ENCODE measurements around the gene ARMS2.
A peak's percentile ranks its signal among the peaks of the same experiment; 100 is the strongest.

The ARMS2 gene

GRCh38 chr10:122492006-122492405, 37.6 kb downstream of the ARMS2 start:
- peak overlapping the region; percentile 32 for H2AFZ ChIP-seq (ENCODE audit: low read length)
- H3K23ac ChIP-seq (ENCODE audit: low read depth, low read length, poor library complexity), result no peak overlapping the region
- H2BK15ac ChIP-seq (ENCODE audit: low read length), result no peak overlapping the region
- no peak overlapping the region for H3K4me3 ChIP-seq (ENCODE audit: low read length in 2 of 2)
- no peaks in the 10 kb centered on the region for H3K79me1 ChIP-seq (ENCODE audit: low read depth, low read length)
- H3K4me1 ChIP-seq (ENCODE audit: control insufficient read depth in 2 of 2, insufficient read depth in 1 of 2, low read depth in 1 of 2, low read length in 2 of 2), result peaks cover 11 to 18% of the 10 kb centered on the region in 2 donors
- no peak overlapping the region for H2BK5ac ChIP-seq (ENCODE audit: low read length)
- no peak overlapping the region for H3K14ac ChIP-seq (ENCODE audit: low read length)
- WGBS, 2 donors (ENCODE audit: extremely low coverage in 2 of 2, insufficient read length in 2 of 2, insufficient replicate concordance in 1 of 2), result no CpG with 5 or more reads among the region's 9 CpGs
- H2AK5ac ChIP-seq (ENCODE audit: low read depth, low read length), result no peak overlapping the region
- H4K91ac ChIP-seq (ENCODE audit: low read depth, low read length, poor library complexity), result no peak overlapping the region
- H4K8ac ChIP-seq (ENCODE audit: low read depth, low read length), result no peak overlapping the region
- H3K4ac ChIP-seq (ENCODE audit: low read length), result no peak overlapping the region
- no peak overlapping the region for H3K9ac ChIP-seq (ENCODE audit: low read depth, low read length, poor library complexity)
- no peaks in the 10 kb centered on the region for H3K36me3 ChIP-seq (replicated peaks in 1 of 2; ENCODE audit: control insufficient read depth in 2 of 2, insufficient read depth in 2 of 2, low read length in 2 of 2)
- no peak overlapping the region for H2BK120ac ChIP-seq (ENCODE audit: low read depth, low read length)
- H3K4me2 ChIP-seq (ENCODE audit: insufficient read depth, low read length, poor library complexity, severe bottlenecking), result no peak overlapping the region
- H3K9me3 ChIP-seq (replicated peaks in 1 of 2; ENCODE audit: control insufficient read depth in 2 of 2, insufficient read depth in 1 of 2, low read depth in 1 of 2, low read length in 2 of 2), result no peaks in the 10 kb centered on the region
- no peak for DNase-seq (ENCODE audit: low spot score)
- no peaks in the 10 kb centered on the region for H3K27me3 ChIP-seq (ENCODE audit: control insufficient read depth in 3 of 3, insufficient read depth in 3 of 3, low read depth in 1 of 3, low read length in 3 of 3)
- H3K18ac ChIP-seq (ENCODE audit: low read length), result no peak overlapping the region
- no peak overlapping the region for H3K27ac ChIP-seq (replicated peaks; ENCODE audit: low read length)
- no peak overlapping the region for H2BK12ac ChIP-seq (ENCODE audit: low read length)

DNA sequence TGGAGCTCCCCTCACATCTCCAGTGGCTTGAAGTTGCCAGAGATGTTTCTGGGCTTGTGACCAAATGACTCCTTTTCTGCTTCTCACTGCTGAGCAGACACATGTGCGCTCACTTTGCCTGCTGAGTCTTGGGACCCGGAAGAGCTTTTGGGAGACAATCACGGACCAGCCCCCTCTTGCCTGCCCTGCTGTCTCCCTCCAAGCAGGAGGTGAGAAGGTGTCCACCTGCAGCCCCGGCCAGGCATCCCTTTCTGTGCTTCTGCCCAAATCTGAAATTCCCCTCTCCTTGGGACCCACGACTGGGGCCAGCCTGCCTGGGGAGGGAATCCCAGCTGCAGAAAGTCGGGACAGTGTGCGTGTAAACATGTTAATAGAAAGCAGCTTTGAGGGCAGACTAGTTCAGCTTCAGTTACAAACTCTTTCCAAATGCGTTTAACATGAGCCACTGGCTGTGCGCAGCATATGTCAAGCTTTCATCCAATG, 38.6 kb downstream of the ARMS2 start:
- Histone ChIP-seq H2AFZ (ENCODE audit: low read length) (no peak overlapping the region), H3K4me1 (ENCODE audit: control insufficient read depth in 2 of 2, insufficient read depth in 1 of 2, low read depth in 1 of 2, low read length in 2 of 2) (peaks cover 7 to 10% of the 10 kb centered on the region in 2 donors), H2BK12ac (ENCODE audit: low read length) (no peak overlapping the region), H4K8ac (ENCODE audit: low read depth, low read length) (no peak overlapping the region), H2BK15ac (ENCODE audit: low read length) (no peak overlapping the region), H3K23ac (ENCODE audit: low read depth, low read length, poor library complexity) (no peak overlapping the region), H3K79me1 (ENCODE audit: low read depth, low read length) (no peaks in the 10 kb centered on the region), H3K14ac (ENCODE audit: low read length) (no peak overlapping the region), H3K4me3 (ENCODE audit: low read length in 2 of 2) (no peak overlapping the region), H2BK5ac (ENCODE audit: low read length) (no peak overlapping the region), H2BK120ac (ENCODE audit: low read depth, low read length) (no peak overlapping the region), H3K36me3 (replicated peaks in 1 of 2; ENCODE audit: control insufficient read depth in 2 of 2, insufficient read depth in 2 of 2, low read length in 2 of 2) (no peaks in the 10 kb centered on the region), H3K9ac (ENCODE audit: low read depth, low read length, poor library complexity) (no peak overlapping the region), H3K27ac (replicated peaks; ENCODE audit: low read length) (no peak overlapping the region), H2AK5ac (ENCODE audit: low read depth, low read length) (no peak overlapping the region), H3K27me3 (ENCODE audit: control insufficient read depth in 3 of 3, insufficient read depth in 3 of 3, low read depth in 1 of 3, low read length in 3 of 3) (no peaks in the 10 kb centered on the region), H3K18ac (ENCODE audit: low read length) (peak overlapping the region; percentile 66), H4K91ac (ENCODE audit: low read depth, low read length, poor library complexity) (no peak overlapping the region), H3K4ac (ENCODE audit: low read length) (no peak overlapping the region), H3K4me2 (ENCODE audit: insufficient read depth, low read length, poor library complexity, severe bottlenecking) (no peak overlapping the region), H3K9me3 (replicated peaks in 1 of 2; ENCODE audit: control insufficient read depth in 2 of 2, insufficient read depth in 1 of 2, low read depth in 1 of 2, low read length in 2 of 2) (no peaks in the 10 kb centered on the region)
- WGBS, 2 donors (ENCODE audit: extremely low coverage in 2 of 2, insufficient read length in 2 of 2, insufficient replicate concordance in 1 of 2), result no CpG with 5 or more reads among the region's 9 CpGs
- no peak for DNase-seq (ENCODE audit: low spot score)

GRCh38 chr10:122493761-122494160, 39.3 kb downstream of the ARMS2 start:
- no peak overlapping the region for H2BK15ac ChIP-seq (ENCODE audit: low read length)
- no peak overlapping the region for H3K4me3 ChIP-seq (ENCODE audit: low read length in 2 of 2)
- no peak overlapping the region for H3K4ac ChIP-seq (ENCODE audit: low read length)
- no peak overlapping the region for H2BK5ac ChIP-seq (ENCODE audit: low read length)
- no peaks in the 10 kb centered on the region for H3K27me3 ChIP-seq (ENCODE audit: control insufficient read depth in 3 of 3, insufficient read depth in 3 of 3, low read depth in 1 of 3, low read length in 3 of 3)
- H3K14ac ChIP-seq (ENCODE audit: low read length), result no peak overlapping the region
- H3K4me1 ChIP-seq (ENCODE audit: control insufficient read depth in 2 of 2, insufficient read depth in 1 of 2, low read depth in 1 of 2, low read length in 2 of 2), result peaks cover 7 to 10% of the 10 kb centered on the region in 2 donors
- H3K23ac ChIP-seq (ENCODE audit: low read depth, low read length, poor library complexity), result no peak overlapping the region
- no peaks in the 10 kb centered on the region for H3K36me3 ChIP-seq (replicated peaks in 1 of 2; ENCODE audit: control insufficient read depth in 2 of 2, insufficient read depth in 2 of 2, low read length in 2 of 2)
- H2BK12ac ChIP-seq (ENCODE audit: low read length), result no peak overlapping the region
- H2AFZ ChIP-seq (ENCODE audit: low read length), result no peak overlapping the region
- H3K9me3 ChIP-seq (replicated peaks in 1 of 2; ENCODE audit: control insufficient read depth in 2 of 2, insufficient read depth in 1 of 2, low read depth in 1 of 2, low read length in 2 of 2), result no peaks in the 10 kb centered on the region
- H4K8ac ChIP-seq (ENCODE audit: low read depth, low read length), result no peak overlapping the region
- no peak overlapping the region for H3K9ac ChIP-seq (ENCODE audit: low read depth, low read length, poor library complexity)
- H4K91ac ChIP-seq (ENCODE audit: low read depth, low read length, poor library complexity), result no peak overlapping the region
- no peak overlapping the region for H3K4me2 ChIP-seq (ENCODE audit: insufficient read depth, low read length, poor library complexity, severe bottlenecking)
- no peak overlapping the region for H3K18ac ChIP-seq (ENCODE audit: low read length)
- no peak overlapping the region for H2AK5ac ChIP-seq (ENCODE audit: low read depth, low read length)
- H2BK120ac ChIP-seq (ENCODE audit: low read depth, low read length), result no peak overlapping the region
- DNase-seq (ENCODE audit: low spot score), result no peak
- no peak overlapping the region for H3K27ac ChIP-seq (replicated peaks; ENCODE audit: low read length)
- no CpG with 5 or more reads among the region's 4 CpGs for WGBS, 2 donors (ENCODE audit: extremely low coverage in 2 of 2, insufficient read length in 2 of 2, insufficient replicate concordance in 1 of 2)
- H3K79me1 ChIP-seq (ENCODE audit: low read depth, low read length), result no peaks in the 10 kb centered on the region

DNA sequence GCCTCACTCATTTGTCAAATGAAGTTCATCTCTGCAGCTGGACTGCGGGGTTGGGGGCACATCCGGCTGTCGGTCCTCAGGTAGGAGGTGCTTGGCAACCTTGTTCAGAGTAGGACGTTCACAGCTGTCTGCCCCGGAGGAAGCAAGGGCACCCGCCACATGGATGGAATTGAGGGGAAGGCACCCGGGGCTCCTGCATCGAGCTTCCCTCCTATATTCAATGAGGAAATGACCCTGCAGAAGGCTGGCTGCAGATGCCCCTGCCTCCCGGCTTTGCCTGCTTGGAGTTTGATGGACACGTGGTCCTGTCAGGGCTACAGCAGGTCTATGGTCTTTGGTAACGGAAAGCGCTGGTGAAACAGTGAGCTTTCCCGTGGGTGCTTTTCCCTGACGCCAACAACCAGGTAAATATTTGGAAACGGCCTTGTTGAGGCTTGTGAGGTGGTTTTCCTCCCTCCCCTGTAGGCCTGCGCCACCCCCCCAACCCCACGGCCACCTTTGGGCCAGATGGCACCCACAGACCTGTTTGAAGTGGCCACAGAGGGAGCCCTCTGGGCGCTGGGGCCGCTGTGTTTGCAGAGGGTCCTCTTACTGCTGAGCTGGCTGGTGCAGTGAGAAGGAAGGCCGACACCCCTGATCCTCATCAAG, 39.8 kb downstream of the ARMS2 start:
- Histone ChIP-seq H2AFZ (ENCODE audit: low read length) (no peak overlapping the region), H4K91ac (ENCODE audit: low read depth, low read length, poor library complexity) (peak overlapping the region; percentile 46), H2BK12ac (ENCODE audit: low read length) (no peak overlapping the region), H3K4ac (ENCODE audit: low read length) (no peak overlapping the region), H2BK5ac (ENCODE audit: low read length) (no peak overlapping the region), H2BK120ac (ENCODE audit: low read depth, low read length) (no peak overlapping the region), H3K36me3 (replicated peaks in 1 of 2; ENCODE audit: control insufficient read depth in 2 of 2, insufficient read depth in 2 of 2, low read length in 2 of 2) (no peaks in the 10 kb centered on the region), H3K4me2 (ENCODE audit: insufficient read depth, low read length, poor library complexity, severe bottlenecking) (no peak overlapping the region), H3K4me3 (ENCODE audit: low read length in 2 of 2) (no peak overlapping the region), H3K9ac (ENCODE audit: low read depth, low read length, poor library complexity) (no peak overlapping the region), H3K23ac (ENCODE audit: low read depth, low read length, poor library complexity) (no peak overlapping the region), H4K8ac (ENCODE audit: low read depth, low read length) (no peak overlapping the region), H2AK5ac (ENCODE audit: low read depth, low read length) (peak overlapping the region; percentile 34), H3K18ac (ENCODE audit: low read length) (no peak overlapping the region), H2BK15ac (ENCODE audit: low read length) (no peak overlapping the region), H3K79me1 (ENCODE audit: low read depth, low read length) (no peaks in the 10 kb centered on the region), H3K9me3 (replicated peaks in 1 of 2; ENCODE audit: control insufficient read depth in 2 of 2, insufficient read depth in 1 of 2, low read depth in 1 of 2, low read length in 2 of 2) (no peaks in the 10 kb centered on the region), H3K27me3 (ENCODE audit: control insufficient read depth in 3 of 3, insufficient read depth in 3 of 3, low read depth in 1 of 3, low read length in 3 of 3) (no peaks in the 10 kb centered on the region), H3K4me1 (ENCODE audit: control insufficient read depth in 2 of 2, insufficient read depth in 1 of 2, low read depth in 1 of 2, low read length in 2 of 2) (peaks cover 7 to 10% of the 10 kb centered on the region in 2 donors), H3K27ac (replicated peaks; ENCODE audit: low read length) (no peak overlapping the region), H3K14ac (ENCODE audit: low read length) (no peak overlapping the region)
- WGBS, 2 donors (ENCODE audit: extremely low coverage in 2 of 2, insufficient read length in 2 of 2, insufficient replicate concordance in 1 of 2), result no CpG with 5 or more reads among the region's 20 CpGs
- DNase-seq (ENCODE audit: low spot score), result no peak

Data from neuronal stem cell (in vitro differentiated cells).